Effector memory CD4-positive, alpha-beta T cell (primary cell): ENCODE results near the gene CUL9.
A peak's percentile ranks its signal among the peaks of the same experiment; 100 is the strongest.

ENCODE experiments used
- DNase-seq, 3 donors: peaks; one replicate each; pipeline ENCODE4 v3.0.0-alpha.2; 2020
- H3K27ac ChIP-seq: 2 replicates; pipeline ENCODE4 v1.7.0; 2013; ENCODE audit warnings: mild to moderate bottlenecking, low read length, moderate library complexity; ENCODE audit not compliant: insufficient read depth, poor library complexity, severe bottlenecking
- H3K27me3 ChIP-seq: replicated peaks from 2 replicates; pipeline ENCODE4 v1.7.0; 2013; ENCODE audit warnings: mild to moderate bottlenecking, low read length; ENCODE audit not compliant: insufficient read depth, control insufficient read depth, poor library complexity, severe bottlenecking
- H3K36me3 ChIP-seq: 2 replicates; pipeline ENCODE4 v1.7.0; 2013; ENCODE audit warnings: mild to moderate bottlenecking, low read length, moderate library complexity; ENCODE audit not compliant: control insufficient read depth, insufficient read depth
- H3K4me1 ChIP-seq: 2 replicates; pipeline ENCODE4 v1.7.0; 2013; ENCODE audit warnings: low read length, mild to moderate bottlenecking; ENCODE audit not compliant: control insufficient read depth, insufficient read depth, poor library complexity, severe bottlenecking
- H3K4me3 ChIP-seq: 2 replicates; pipeline ENCODE4 v1.7.0; 2013; ENCODE audit warnings: low read length, low read depth, mild to moderate bottlenecking; ENCODE audit not compliant: insufficient read depth, poor library complexity, severe bottlenecking
- H3K9me3 ChIP-seq: 2 replicates; pipeline ENCODE4 v1.7.0; 2013; ENCODE audit warnings: mild to moderate bottlenecking, low read length, moderate library complexity; ENCODE audit not compliant: control insufficient read depth

Gene CUL9

DNA sequence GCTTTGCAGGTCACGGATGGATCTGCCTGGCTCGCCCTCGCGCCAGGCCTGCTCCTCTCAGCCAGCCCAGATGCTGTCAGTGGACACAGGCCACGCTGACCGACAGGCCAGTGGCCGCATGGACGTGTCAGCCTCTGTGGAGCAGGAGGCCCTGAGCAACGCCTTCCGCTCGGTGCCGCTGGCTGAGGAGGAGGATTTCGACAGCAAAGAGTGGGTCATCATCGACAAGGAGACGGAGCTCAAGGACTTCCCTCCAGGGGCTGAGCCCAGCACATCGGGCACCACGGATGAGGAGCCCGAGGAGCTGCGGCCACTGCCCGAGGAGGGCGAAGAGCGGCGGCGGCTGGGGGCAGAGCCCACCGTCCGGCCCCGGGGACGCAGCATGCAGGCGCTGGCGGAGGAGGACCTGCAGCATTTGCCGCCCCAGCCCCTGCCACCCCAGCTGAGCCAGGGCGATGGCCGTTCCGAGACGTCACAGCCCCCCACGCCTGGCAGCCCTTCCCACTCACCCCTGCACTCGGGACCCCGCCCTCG, 80.9 kb downstream of the CUL9 start:
- Histone ChIP-seq H3K9me3 (no peaks in the 10 kb centered on the region), H3K36me3 (no peaks in the 10 kb centered on the region), H3K4me3 (no peak overlapping the region), H3K27me3 (no peaks in the 10 kb centered on the region), H3K27ac (no peak overlapping the region), H3K4me1 (no peaks in the 10 kb centered on the region)
- DNase-seq: no peak

DNA sequence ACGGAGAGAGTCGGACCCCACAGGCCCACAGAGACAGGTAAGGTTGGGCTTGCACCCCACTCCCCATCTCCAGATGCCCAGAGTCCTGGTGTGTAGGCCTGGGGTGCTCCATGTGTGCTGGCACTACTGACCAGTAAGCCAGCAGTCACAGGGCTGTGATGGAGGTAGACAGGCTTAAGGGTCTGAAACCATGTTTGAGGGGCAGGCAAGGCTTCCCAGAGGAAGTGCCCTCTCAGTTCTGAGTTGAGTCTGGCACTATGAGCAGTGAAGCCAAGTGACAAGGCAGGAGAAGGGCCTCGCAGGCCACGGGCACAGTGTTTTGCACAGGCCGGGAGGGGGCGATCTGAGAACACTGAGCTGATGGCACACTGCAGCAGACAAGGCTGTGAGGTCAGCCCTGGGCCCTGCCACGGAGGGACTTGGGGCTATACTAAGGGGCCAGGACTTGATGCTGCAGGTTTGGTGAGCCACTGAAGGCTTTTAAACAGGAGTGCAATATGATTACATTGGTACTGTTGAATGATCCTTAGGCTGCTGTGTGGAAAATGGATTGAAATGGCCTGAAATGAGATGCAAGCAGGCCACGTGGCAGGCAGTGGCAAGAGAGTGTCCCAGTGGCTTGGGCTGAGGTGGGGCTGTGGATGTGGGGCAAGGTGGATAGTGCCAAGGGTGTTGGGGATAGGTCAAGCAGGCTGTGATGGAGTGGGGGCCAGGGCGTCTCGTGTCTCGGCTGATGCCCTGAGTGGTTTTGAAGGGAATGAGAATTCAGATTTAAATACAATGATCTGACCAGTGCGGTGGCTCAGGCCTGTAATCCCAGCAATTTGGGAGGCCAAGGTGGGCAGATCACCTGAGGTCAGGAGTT, 81.5 kb downstream of the CUL9 start:
- peak; percentile 45 to 59 (median 50) for DNase-seq
- Histone ChIP-seq H3K4me3 (no peak overlapping the region), H3K9me3 (no peaks in the 10 kb centered on the region), H3K36me3 (no peaks in the 10 kb centered on the region), H3K27me3 (no peaks in the 10 kb centered on the region), H3K27ac (no peak overlapping the region), H3K4me1 (no peaks in the 10 kb centered on the region)

DNA sequence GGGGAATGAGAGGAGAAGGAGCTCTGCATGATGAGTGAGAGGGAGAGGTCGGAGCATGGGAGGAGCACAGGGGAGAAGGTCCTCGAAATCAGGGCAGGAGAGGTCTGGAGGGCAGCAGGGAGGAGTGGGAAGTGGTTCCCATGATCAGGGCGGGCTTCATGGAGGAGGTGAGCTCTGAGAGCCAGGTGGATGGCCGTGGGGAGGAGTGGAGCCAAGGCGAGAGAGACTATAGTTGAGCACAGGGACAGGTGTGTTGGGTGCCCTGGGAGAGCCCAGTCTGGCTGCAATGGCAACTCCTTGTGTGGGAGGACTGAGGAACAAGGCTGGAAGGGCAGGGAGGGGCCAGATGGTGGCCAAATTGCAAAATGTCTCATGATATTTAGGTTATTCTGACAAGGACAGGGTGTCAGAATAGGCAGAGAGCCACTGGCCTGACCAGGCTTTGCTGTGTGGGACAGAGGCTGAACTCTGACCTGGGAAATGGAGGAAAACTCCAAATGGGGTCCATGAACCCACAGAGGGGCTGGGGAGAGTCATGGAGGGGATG, 82.7 kb downstream of the CUL9 start:
- no peaks in the 10 kb centered on the region for H3K9me3 ChIP-seq
- DNase-seq: no peak
- H3K4me3 ChIP-seq: no peak overlapping the region
- H3K4me1 ChIP-seq: peaks cover 5% of the 10 kb centered on the region
- H3K27ac ChIP-seq: no peak overlapping the region
- no peaks in the 10 kb centered on the region for H3K36me3 ChIP-seq
- no peaks in the 10 kb centered on the region for H3K27me3 ChIP-seq

DNA sequence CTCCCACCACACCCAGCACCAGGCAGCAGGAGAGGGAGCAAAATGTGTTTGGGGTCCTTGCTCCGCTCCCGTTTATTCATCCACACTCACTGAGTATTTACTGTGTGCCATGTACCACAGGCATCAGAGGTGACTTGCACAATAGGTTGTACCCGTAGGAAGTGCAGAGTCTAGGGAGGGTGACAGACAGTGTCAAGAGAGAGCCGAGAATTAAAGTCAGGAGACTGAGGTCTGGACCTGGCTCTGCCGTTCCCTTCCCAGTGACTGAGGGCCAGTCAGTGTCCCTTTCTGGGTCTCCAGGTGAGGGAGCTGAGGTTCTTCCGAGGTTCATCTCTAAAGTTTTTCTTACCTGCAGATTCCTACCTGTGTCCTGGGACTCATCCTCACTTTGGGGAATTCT, 83.6 kb downstream of the CUL9 start:
- DNase-seq: no peak
- H3K9me3 ChIP-seq: no peaks in the 10 kb centered on the region
- H3K27me3 ChIP-seq: no peaks in the 10 kb centered on the region
- H3K36me3 ChIP-seq: no peaks in the 10 kb centered on the region
- no peak overlapping the region for H3K27ac ChIP-seq
- no peak overlapping the region for H3K4me3 ChIP-seq
- peaks cover 9% of the 10 kb centered on the region for H3K4me1 ChIP-seq

DNA sequence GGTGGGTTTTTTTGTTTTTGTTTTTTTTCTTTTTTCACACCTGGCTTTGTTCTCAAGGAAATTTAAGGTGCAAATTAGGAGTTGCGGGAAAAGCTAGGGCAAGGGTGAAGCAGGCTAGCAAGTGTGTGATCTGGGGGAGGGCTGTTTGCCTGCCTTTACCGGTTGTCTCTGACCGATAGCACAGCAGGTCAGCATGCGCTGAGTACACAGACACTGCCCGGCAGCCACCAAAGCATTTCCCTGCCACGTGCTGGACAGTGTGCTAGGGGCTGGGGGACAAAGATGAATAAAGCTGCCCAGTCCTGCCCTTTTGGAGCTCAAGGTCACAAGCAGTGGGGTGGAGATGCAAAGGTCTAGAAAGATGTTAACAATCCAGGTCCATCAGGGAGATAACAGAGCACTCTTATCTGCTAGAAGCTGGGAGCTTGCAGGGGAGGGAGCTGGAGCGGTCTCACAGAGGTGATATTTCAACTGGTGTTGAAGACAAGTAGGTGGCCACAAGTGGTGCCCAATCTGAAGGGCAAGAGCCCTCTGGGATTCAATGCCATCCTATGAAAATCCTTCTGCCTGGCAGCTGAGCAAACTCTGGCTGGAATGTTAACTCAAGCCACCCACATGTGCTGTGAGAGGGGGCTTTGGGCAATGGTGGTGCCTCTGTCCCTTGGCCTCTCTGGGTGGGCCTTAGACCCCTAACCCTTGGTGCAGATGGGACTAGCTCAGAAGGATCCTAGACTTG, 85.8 kb downstream of the CUL9 start:
- Histone ChIP-seq H3K4me3 (no peak overlapping the region), H3K27me3 (no peaks in the 10 kb centered on the region), H3K27ac (no peak overlapping the region), H3K4me1 (peaks cover 9% of the 10 kb centered on the region), H3K36me3 (no peaks in the 10 kb centered on the region), H3K9me3 (no peaks in the 10 kb centered on the region)
- DNase-seq: no peak

DNA sequence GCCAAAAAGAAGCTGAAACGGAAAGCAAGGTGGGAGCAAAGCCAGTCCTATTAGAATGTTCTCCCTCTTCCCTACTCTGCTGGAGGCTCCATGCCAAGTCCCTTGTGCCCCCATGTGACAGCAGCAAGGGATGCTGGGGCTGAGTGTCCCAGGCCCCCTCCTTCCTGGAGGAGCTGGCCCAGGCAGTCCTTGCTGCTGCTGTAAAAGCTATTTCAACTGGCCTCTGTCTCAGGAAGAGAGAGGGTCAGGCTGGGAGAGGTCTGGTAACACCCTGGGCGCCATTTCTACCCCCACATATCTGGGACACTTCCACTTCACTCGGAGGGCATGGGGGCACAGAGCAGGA, 86.3 kb downstream of the CUL9 start:
- Histone ChIP-seq H3K4me1 (peaks cover 9% of the 10 kb centered on the region), H3K4me3 (no peak overlapping the region), H3K27ac (no peak overlapping the region), H3K9me3 (no peaks in the 10 kb centered on the region), H3K27me3 (no peaks in the 10 kb centered on the region), H3K36me3 (no peaks in the 10 kb centered on the region)
- DNase-seq: no peak

DNA sequence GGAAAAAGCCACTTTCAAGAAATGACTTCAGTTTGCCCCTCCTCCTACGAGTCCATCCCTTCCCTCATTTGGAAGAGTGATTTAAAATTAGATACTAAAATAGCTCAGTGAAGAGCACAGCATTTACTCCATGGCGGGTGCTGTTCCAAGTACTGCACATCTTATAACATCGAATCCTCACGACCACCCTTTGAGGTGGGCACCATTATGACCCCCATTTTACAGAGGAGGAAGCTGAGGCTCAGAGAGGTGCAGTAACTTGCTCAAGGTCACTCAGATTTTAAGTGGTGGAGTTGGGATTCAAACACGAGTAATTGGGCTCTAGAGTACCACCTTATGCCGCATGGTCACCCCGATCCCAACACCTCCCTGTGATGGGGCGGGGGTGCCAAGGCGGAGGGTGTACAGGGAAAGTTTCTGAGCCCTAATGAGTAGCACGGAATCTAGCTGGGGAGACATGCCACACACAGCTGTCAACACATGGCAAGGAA, 86.8 kb downstream of the CUL9 start:
- DNase-seq: no peak
- Histone ChIP-seq H3K4me3 (no peak overlapping the region), H3K36me3 (no peaks in the 10 kb centered on the region), H3K27me3 (no peaks in the 10 kb centered on the region), H3K27ac (no peak overlapping the region), H3K4me1 (peaks cover 11% of the 10 kb centered on the region), H3K9me3 (no peaks in the 10 kb centered on the region)

DNA sequence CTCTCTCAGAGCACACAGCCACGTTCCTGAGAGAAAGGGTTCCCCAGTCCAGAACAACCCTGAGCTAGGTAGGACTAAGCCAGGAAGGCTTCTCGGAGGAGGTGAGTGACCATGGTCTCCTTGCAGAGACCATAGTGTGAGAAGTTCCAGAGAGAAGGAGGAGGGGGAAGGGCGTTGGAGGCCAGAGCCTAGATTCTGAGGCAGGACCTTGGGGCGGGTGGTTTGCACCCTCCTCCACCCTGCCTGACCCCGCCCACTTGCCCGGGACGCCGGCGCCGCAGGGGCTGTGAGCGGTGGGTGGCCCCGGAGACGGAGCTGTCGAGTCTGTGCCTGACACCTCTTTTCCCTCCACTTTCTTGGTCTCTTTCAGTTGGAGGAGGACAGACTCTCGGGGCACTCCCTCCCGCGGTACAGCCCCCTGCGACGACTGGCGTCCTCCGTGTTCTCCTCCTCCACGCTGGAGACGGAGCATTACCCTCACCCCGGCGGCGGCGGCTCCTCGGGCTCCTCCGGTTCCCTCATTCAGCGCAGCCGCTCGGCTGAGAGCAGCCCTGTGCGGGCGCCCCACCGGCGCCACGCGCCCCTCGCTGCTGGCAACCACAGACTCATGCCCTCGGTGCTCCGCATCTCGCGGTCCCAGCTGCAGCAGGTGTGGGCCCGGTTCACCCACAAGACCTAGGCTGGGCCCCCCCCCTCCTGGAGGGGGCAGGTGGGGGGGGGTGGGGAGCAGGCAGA, 87.4 kb downstream of the CUL9 start:
- Histone ChIP-seq H3K36me3 (no peaks in the 10 kb centered on the region), H3K9me3 (no peaks in the 10 kb centered on the region), H3K4me3 (peak overlapping the region; percentile 44), H3K27ac (no peak overlapping the region), H3K4me1 (peaks cover 13% of the 10 kb centered on the region), H3K27me3 (no peaks in the 10 kb centered on the region)
- peak in 1 of 3 donors; percentile 11 for DNase-seq

DNA sequence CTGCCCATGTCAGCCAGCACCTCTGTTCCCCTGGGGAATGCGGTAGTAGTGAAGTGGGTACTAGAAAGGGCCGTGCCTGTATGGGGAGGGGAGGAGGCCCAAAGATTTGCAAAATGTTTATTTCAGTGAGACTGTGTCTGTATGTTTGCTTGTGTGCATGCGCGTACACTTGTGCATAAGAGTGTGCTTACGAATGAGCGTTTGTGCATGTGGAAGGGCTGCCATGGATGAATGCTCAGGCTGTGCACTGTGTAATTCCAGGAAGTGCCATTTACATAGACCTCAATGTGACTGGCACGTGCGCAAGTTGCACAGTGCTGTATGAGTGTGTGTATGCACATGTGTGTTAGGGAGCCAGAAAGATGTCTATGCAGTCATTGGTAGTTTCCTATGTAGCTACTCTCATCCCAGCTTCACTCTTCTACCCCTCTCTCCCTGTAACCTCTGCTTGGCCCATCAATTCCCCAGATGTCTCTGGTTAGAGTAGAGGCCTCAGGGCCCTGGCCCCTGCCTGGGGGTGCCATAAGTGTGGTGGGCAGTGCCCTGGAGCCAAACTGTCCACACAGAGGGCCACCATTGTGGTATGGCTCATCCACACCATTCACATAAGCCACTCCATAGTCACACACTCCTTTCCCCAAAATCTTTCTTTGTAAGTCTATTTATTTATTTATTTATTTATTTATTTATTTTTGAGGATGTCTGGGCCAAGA, 89.3 kb downstream of the CUL9 start:
- Histone ChIP-seq H3K9me3 (no peaks in the 10 kb centered on the region), H3K27ac (no peak overlapping the region), H3K4me1 (peaks cover 24% of the 10 kb centered on the region), H3K4me3 (no peak overlapping the region), H3K27me3 (peaks cover 3% of the 10 kb centered on the region), H3K36me3 (no peaks in the 10 kb centered on the region)
- DNase-seq: no peak
